GM18951 (cell line): ENCODE data around the gene PRKCH.

ENCODE experiments used
- POLR2A ChIP-seq: IDR thresholded peaks from 4 replicates; pipeline ENCODE4 v1.6.1; 2011; ENCODE audit warnings: mild to moderate bottlenecking; ENCODE audit not compliant: insufficient read length, insufficient read depth; ENCODE audit errors: extremely low read depth
- in situ Hi-C: fragments of 300-500 bp; cut with MboI; formaldehyde crosslinking; loops from one replicate; pipeline ENCODE4 v1.12.0; 2022; ENCODE audit warnings: low sequenced_read_pairs, mixed read lengths, inconsistent platforms; ENCODE audit not compliant: unreplicated experiment

PRKCH gene

DNA sequence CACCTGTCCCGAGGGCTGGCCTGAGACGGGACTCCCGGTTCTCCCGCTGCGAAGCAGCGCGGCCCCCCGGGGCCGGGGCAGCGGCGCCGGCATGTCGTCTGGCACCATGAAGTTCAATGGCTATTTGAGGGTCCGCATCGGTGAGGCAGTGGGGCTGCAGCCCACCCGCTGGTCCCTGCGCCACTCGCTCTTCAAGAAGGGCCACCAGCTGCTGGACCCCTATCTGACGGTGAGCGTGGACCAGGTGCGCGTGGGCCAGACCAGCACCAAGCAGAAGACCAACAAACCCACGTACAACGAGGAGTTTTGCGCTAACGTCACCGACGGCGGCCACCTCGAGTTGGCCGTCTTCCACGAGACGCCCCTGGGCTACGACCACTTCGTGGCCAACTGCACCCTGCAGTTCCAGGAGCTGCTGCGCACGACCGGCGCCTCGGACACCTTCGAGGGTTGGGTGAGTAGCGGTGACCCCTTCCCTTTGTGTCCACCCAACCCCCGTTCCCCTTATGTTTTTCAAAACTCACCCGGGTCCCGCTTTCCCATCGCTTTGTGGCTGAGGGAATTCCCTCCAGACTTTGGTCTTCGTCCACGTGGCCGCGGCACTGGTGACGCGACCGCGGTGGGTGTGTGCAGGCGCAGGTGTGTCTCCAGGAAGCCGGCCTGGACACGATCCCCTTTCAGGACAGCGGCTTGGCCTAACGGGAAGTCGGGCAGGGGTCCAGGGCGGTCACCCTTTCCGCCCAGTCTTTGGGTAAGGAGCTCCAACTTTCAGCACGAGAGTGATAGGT is 826 bp downstream of the PRKCH start:
- no peak for TF ChIP-seq POLR2A
- in situ Hi-C loops, result no loop called here

DNA sequence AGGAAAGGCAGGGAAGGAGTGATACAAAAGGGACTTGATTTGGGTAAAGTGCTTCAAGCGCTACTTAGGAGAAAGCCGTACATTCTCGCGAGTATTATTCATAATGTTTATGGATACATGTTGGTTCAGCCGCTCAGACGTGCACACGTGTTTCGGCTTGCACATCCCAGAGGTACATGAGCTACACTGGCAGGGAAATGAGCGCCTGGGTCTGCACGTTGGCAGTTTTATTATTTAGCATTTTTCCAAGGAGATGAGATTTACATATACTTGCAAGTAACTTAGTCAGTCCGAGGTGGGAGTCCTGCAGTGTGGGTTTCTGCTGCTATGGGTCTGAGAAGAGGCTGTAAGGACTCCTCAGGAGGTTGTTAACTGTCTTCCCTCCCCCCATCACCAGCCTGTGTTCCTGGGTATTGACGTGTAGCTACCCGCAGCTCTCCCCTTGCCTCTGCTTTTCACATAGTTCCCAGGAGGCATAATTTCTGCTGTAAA is 1.5 kb downstream of the PRKCH start:
- in situ Hi-C loops, result no loop called here
- no peak for TF ChIP-seq POLR2A

DNA sequence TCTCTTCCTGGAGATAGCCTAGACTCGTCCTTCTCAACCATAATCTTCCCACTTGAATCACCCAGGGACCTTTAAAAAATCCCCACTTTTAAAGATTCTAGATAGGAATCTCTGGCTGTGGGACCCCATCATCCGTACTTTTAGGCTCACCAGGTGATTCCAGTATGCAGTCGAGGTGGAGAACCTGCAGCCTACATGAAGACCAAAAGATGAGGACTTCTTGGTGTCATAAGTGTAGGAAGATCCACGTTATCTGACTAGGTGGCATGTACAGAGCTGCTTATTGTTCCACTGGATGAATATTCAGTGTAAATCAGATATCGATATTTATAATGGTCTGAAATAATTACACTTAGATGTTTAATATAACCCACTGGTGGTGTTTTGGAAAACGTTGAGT is 2.6 kb downstream of the PRKCH start:
- in situ Hi-C loops, result no loop called here
- TF ChIP-seq POLR2A, result no peak

DNA sequence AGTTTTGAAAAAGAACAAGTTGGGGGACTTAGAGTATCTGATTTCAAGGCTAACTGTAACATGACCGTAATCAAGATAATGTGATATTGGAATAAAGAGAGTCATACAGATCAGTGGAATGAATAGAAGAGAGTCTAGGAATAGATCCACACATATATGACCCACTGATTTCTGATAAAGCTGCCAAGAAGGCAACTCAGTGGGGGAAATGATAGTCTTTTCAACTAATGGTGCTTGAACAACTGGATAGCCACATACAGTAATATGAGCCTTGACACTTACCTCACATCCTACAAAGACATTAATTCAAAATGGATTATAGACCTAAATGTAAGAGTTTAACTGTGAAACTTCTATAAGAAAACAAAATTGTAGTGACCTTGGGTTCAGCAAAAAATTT is 3.8 kb downstream of the PRKCH start:
- in situ Hi-C loops, result no loop called here
- no peak for TF ChIP-seq POLR2A

DNA sequence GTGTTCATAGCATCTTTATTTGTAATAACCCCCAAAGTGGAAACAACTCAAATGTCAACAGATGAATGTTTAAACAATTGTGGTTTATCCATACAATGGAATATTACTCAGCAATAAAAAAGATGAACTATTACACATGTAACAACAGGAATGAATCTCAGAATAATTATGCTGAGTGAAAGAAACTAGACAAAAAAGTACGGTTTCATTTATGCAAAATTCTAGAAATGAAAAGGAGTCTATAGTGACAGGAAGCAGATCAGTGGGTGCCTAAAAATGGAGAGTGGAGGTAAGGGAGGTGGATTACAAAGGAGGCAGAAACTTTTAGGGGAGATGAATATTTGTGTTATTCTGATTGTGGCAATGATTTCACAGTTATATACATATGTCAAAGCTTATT is 4.8 kb downstream of the PRKCH start:
- in situ Hi-C loops, result no loop called here
- no peak for TF ChIP-seq POLR2A

DNA sequence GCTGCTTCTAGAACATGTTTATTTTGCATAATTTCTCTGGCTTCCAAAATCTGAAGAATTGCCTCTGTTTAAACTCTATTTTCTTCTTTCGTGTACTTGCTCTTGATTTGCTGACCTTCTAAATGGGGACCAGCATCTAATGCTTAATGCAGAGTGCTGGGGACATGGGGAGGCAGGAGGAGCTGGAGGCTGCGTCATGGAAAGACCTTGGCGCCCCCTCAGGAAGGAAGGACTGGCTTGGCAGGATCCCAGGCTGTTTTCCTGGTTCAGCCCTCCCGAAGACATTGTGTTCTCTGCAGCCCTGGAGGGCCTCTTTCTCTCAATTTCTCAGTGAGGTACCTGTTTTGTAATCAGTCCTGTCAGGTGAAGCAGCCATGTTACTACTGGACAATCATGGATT is 5.5 kb downstream of the PRKCH start:
- in situ Hi-C loops, result no loop called here
- no peak for TF ChIP-seq POLR2A

DNA sequence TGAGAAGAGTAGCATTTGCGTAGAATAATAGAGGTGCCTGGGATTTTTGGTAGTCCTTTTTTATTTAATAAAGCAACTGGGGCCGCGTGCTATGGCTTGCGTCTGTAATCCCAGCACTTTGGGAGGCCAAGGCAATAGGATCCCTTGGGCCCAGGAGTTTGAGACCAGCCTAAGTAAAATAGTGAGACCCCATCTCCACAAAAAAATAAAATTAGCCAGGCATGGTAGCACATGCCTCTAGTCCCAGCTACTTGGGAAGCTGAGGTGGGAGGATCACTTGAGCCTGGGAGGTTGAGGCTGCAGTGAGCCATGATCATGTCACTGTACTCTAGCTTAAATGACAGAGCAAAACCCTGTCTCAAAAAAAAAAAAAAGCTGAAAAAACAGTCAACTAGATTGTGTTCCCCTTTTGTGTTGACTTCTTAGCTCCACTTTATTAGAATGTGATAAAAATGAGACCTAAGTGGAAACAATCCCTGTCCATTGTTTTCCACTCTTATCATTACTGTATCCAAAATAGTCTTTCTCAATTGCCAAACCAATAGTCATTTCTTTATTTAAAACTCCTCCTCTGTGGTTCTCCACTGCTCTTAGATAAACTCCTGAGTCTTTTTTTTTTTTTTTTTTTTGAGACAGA is 7.4 kb downstream of the PRKCH start:
- in situ Hi-C loops, result no loop called here

DNA sequence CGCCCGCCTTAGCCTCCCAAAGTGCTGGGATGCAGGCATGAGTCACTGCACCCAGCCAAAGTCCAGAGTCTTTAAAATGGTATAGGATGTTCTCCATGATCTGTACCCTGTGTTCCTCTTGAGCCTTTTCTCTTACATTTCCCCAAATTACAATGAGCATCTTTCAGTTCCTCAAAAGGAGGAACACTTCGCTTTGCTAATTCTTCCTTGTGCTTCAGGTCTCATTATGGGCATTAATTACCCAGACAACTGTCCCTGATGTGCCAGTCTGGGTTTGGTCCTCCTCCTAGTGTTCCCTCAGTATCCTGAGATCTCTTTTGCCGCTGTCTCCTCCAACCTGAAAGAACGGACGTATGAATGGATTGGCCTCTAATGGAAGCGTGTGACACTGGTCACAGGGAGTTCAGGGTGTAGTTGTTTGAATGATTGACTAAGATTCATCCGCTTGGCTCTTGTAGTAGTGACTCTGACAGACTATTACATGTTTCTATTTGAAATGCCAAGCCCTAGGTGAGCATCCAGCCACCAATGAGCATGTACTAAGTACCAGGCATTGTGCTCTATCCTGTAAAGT is 8.2 kb downstream of the PRKCH start:
- in situ Hi-C loops, result no loop called here
- TF ChIP-seq POLR2A, result no peak

More for the DNA sequence above, 7.4 kb downstream of the PRKCH start:
- no peak for TF ChIP-seq POLR2A

DNA sequence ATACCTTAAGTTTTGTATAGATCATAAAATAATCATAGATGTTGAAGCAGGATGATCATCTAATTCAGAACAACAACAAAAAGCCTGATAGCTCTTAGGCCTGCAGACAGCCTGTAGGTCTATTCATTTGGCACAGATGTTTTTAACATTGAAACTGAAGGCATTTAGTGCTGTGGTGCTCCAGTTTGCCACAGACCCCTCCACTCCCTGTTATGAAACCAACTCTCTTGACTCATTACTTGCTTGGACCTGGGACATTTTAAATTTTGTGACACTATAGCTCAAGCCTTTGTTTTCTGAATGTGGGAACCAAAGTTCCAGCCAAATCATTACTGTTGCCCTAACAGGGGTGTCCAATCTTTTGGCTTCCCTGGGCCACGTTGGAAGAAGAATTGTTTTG is 9.1 kb downstream of the PRKCH start:
- no peak for TF ChIP-seq POLR2A
- in situ Hi-C loops, result no loop called here

DNA sequence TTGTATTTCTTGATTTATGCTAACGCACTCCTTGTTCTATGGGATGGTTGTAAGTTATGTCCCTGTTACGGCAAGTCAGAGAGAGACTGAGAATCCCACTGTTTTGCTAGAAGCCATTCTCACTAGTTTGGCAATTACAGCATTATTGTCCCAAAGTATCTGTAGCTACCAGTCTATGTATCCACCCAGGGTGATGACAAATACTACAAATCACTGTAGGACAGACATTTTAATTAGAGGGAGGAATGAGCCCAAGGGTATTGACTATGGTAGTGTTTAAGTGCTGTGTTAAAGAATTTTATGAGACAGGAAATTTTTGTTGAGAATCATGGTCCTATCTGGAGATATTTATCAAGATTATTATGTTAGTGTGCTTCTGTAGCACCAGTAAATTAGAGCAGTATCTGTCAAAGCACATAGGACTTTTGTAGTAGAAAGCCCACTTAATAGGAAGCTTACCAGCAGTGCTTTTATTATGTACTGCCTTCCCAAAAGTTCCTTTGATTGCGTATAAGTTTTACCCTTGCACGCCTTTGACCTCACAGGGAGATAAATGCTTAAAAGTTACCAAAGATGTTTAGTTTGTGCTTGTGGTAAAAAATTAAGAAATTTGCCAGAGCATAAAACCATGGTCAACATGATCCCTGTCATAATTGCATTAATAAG is 10.7 kb downstream of the PRKCH start:
- no peak for TF ChIP-seq POLR2A
- in situ Hi-C loops, result no loop called here

DNA sequence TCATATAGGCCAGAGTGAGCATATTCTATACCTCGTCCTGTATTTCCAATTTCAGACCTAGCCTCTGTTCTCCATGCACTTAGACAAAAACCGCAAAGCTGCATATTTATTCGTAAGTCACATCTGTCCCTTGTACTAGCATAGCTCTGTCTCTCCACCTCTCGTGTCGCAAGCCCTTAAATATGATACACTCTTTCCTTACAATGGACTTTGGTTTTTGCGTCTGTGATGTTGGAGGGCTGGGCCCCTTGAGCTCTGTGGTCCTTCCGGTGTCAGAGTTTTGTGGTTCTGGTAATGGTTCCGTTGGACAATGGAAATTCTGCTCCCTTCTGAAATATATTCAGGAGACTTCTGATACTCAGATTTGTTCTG is 11.3 kb downstream of the PRKCH start:
- in situ Hi-C loops, result no loop called here
- TF ChIP-seq POLR2A, result no peak

DNA sequence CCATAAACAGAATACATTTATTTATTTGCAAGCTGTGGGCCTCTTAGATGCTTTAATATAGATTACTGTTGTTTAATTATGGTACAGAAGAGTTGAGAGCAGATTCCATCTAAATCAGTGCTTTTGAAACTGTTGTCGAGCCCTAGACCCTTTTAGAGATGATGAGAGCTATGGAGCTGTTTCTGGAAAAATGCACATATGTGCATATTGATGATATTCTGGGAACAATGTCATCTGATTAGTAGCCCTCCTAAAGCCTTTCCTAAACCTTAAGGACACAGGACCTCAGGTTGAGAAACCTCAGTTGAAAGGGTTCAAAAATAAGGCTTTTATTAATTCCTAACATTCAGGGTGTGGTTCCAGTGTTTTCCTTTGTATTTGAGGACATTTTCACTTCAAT is 11.7 kb downstream of the PRKCH start:
- in situ Hi-C loops, result no loop called here
- TF ChIP-seq POLR2A, result no peak

DNA sequence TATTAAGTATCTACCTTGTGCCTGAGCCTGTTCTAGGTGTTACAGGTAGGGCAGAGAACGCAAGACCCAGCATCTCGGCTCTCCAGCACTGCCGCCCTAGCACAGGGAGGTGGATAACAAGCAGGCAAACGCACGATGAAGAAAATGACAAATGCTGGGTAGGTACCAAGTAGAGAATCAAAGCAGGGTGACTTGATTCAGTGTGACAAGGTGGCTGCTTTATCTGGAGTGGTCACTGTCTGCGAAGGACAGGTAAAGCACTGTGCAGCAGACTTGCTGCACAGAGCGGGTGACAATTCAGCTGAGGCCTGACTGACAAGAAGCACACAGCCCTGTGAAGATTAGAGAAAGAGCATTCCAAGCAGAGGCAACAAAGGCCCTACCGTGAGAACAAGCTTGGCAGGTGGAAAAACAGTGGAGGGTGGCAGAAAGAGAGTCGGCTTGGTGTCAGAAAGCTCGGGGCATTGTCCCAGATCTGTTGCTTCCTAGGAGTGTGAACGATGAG is 12.9 kb downstream of the PRKCH start:
- no peak for TF ChIP-seq POLR2A
- in situ Hi-C loops, result no loop called here

DNA sequence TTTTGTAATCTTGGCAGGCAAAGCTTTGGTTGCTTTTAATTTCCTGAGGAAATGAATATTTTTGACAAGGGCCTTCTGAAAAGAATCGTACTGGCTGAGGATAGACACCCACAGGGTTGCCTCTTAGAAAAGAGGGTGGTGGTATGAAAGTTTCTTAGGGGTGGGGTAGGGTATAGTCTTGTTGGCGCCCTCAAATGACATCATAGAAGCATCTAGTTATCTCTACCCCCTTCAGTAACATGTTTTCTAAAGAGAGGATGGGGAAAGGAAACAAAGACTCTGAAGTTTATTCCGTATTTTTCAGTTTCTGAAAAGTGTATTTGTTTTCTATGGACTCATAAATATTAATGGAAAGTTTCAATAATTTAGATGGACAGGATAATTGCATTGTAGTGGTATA is 13.7 kb downstream of the PRKCH start:
- in situ Hi-C loops, result no loop called here
- TF ChIP-seq POLR2A, result no peak
